ENCODE measurements around the gene IL1RAP.

The IL1RAP gene

GRCh38 chr3:190585805-190586630 lies 72.1 kb downstream of the IL1RAP start:
- no peak for DNase-seq (ENCODE audit: low spot score)
- in situ Hi-C loops (cut with MboI; ENCODE audit: low pct_unique_long_range_greater_than_20kb, low sequenced_read_pairs, unreplicated experiment): no loop called here
- no peak for TF ChIP-seq CTCF (IDR thresholded peaks at IDR 0.05; ENCODE audit: extremely low read depth, insufficient read depth, missing control alignments)

- no peak for TF ChIP-seq CTCF (IDR thresholded peaks at IDR 0.05; ENCODE audit: extremely low read depth, insufficient read depth, missing control alignments)
- in situ Hi-C loops (cut with MboI; ENCODE audit: low pct_unique_long_range_greater_than_20kb, low sequenced_read_pairs, unreplicated experiment): no loop called here
- no peak for DNase-seq (ENCODE audit: low spot score)
These were observed 72.7 kb downstream of the IL1RAP start for GRCh38 chr3:190586631-190587011.

- in situ Hi-C loops (cut with MboI; ENCODE audit: low pct_unique_long_range_greater_than_20kb, low sequenced_read_pairs, unreplicated experiment): no loop called here
- no peak for DNase-seq (ENCODE audit: low spot score)
- no peak for TF ChIP-seq CTCF (IDR thresholded peaks at IDR 0.05; ENCODE audit: extremely low read depth, insufficient read depth, missing control alignments)
These were observed 74.7 kb downstream of the IL1RAP start for GRCh38 chr3:190588570-190588969.

GRCh38 chr3:190589326-190589725 lies 75.4 kb downstream of the IL1RAP start:
- DNase-seq (ENCODE audit: low spot score): no peak
- in situ Hi-C loops (cut with MboI; ENCODE audit: low pct_unique_long_range_greater_than_20kb, low sequenced_read_pairs, unreplicated experiment): no loop called here
- no peak for TF ChIP-seq CTCF (IDR thresholded peaks at IDR 0.05; ENCODE audit: extremely low read depth, insufficient read depth, missing control alignments)

GRCh38 chr3:190591080-190591479 lies 77.2 kb downstream of the IL1RAP start:
- DNase-seq (ENCODE audit: low spot score): no peak
- no peak for TF ChIP-seq CTCF (IDR thresholded peaks at IDR 0.05; ENCODE audit: extremely low read depth, insufficient read depth, missing control alignments)
- in situ Hi-C loops (cut with MboI; ENCODE audit: low pct_unique_long_range_greater_than_20kb, low sequenced_read_pairs, unreplicated experiment): no loop called here

- TF ChIP-seq CTCF (IDR thresholded peaks at IDR 0.05; ENCODE audit: extremely low read depth, insufficient read depth, missing control alignments): no peak
- in situ Hi-C loops (cut with MboI; ENCODE audit: low pct_unique_long_range_greater_than_20kb, low sequenced_read_pairs, unreplicated experiment): no loop called here
- DNase-seq (ENCODE audit: low spot score): no peak
These were observed 79.2 kb downstream of the IL1RAP start for GRCh38 chr3:190593075-190593474.
